ENCODE results near the gene FZD8. TPM values are rescaled to one million over a fixed set of nuclear protein-coding genes. Genes with fewer than 3 reads are reported as not detected.

FZD8 gene
- total RNA-seq, 4 donors from 2014 or later, result 5.3 to 11.8 (median 8.7) TPM

DNA sequence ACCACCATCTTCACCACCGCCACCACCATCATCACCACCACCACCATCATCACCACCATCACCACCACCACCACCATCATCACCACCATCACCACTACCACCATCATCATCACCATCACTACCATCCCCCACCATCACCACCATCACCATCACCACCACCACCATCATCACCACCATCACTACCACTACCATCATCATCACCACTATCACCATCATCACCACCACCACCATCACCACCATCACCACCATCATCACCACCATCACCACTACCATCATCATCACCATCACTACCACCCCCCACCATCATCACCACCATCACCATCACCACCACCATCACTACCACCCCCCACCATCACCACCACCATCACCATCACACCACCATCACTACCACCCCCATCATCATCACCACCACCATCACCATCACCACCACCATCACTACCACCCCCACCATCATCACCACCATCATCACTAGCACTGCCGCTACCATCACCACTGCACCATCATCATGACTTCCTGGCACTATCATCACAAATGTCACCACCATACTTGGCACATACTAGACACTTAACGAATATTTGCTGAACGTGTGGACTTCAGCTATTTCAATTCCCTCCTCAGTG is 25.3 kb upstream of the FZD8 start:
- H3K4me3 ChIP-seq, result no peak overlapping the region
- no peaks in the 10 kb centered on the region for H3K36me3 ChIP-seq
- TF ChIP-seq POLR2A (IDR thresholded peaks at IDR 0.05), result no peak
- no peak overlapping the region for H3K27ac ChIP-seq
- H3K27me3 ChIP-seq, result no peaks in the 10 kb centered on the region
- no peaks in the 10 kb centered on the region for H3K4me1 ChIP-seq
- ATAC-seq, result peak; percentile 10
- 83 to 84% methylated on average over 4 of the region's 4 CpGs for WGBS, 2 donors (ENCODE audit: low coverage in 1 of 2)
- no peaks in the 10 kb centered on the region for H3K9me3 ChIP-seq

DNA sequence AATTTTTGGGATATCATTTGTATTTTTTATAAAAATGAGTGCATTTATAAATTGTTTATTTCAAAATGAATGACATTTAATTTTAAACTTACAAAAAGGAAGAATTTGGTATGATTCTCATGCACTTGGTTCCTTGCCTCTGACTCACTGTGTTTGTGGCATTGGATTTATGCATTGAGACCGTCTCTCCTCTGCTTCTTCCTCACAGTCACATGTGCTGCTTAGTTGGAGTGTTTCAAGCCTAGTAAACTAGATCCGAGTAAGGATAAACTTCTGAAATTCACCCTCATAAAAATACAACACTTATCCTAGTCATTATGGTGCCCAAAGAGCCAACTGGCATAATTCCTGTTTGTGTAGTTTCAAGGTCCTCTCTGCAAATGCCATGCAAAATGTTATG is 19.1 kb upstream of the FZD8 start:
- no peaks in the 10 kb centered on the region for H3K36me3 ChIP-seq
- WGBS, 2 donors (ENCODE audit: low coverage in 1 of 2), result 79% methylated on average over 2 of the region's 2 CpGs; no CpG with 5 or more reads in 1 of the 2 donors
- H3K9me3 ChIP-seq, result no peaks in the 10 kb centered on the region
- H3K27ac ChIP-seq, result no peak overlapping the region
- no peaks in the 10 kb centered on the region for H3K4me1 ChIP-seq
- TF ChIP-seq EP300 (IDR thresholded peaks at IDR 0.05), result no peak
- no peak for TF ChIP-seq POLR2AphosphoS5 (IDR thresholded peaks at IDR 0.05)
- TF ChIP-seq POLR2A (IDR thresholded peaks at IDR 0.05), result no peak
- TF ChIP-seq, protein P1, sequence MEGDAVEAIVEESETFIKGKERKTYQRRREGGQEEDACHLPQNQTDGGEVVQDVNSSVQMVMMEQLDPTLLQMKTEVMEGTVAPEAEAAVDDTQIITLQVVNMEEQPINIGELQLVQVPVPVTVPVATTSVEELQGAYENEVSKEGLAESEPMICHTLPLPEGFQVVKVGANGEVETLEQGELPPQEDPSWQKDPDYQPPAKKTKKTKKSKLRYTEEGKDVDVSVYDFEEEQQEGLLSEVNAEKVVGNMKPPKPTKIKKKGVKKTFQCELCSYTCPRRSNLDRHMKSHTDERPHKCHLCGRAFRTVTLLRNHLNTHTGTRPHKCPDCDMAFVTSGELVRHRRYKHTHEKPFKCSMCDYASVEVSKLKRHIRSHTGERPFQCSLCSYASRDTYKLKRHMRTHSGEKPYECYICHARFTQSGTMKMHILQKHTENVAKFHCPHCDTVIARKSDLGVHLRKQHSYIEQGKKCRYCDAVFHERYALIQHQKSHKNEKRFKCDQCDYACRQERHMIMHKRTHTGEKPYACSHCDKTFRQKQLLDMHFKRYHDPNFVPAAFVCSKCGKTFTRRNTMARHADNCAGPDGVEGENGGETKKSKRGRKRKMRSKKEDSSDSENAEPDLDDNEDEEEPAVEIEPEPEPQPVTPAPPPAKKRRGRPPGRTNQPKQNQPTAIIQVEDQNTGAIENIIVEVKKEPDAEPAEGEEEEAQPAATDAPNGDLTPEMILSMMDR (IDR thresholded peaks at IDR 0.05), result no peak
- no peaks in the 10 kb centered on the region for H3K27me3 ChIP-seq
- H3K4me3 ChIP-seq, result no peak overlapping the region
- no peak for ATAC-seq

DNA sequence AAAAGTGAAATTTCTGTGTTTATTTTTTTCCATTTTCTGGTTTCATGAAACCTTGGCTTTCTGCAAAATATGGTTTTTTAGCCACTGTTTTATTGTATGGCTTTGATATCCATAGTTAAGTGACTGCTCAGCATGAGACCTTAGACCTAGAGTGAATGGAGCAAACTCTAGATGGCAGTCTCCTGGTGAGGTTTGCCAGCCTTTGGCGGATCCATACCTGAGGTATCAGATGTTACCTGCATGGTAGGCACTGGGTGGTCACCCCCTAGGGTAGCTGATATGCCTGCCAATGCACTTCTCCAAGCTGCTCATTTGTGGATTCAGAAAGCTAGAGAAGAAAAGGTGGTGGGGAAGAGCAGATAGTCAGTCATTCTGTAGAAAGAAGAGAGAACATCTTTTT is 17.4 kb upstream of the FZD8 start:
- Histone ChIP-seq H3K27me3 (no peaks in the 10 kb centered on the region), H3K4me1 (no peaks in the 10 kb centered on the region), H3K4me3 (no peak overlapping the region), H3K27ac (no peak overlapping the region), H3K36me3 (no peaks in the 10 kb centered on the region), H3K9me3 (no peaks in the 10 kb centered on the region)
- no peak for ATAC-seq
- no CpG with 5 or more reads among the region's 1 CpG for WGBS, 2 donors (ENCODE audit: low coverage in 1 of 2)
- TF ChIP-seq EP300 (IDR thresholded peaks at IDR 0.05), result no peak
- TF ChIP-seq, protein P1 (IDR thresholded peaks at IDR 0.05), result no peak
- TF ChIP-seq POLR2AphosphoS5 (IDR thresholded peaks at IDR 0.05), result no peak
- no peak for TF ChIP-seq POLR2A (IDR thresholded peaks at IDR 0.05)

DNA sequence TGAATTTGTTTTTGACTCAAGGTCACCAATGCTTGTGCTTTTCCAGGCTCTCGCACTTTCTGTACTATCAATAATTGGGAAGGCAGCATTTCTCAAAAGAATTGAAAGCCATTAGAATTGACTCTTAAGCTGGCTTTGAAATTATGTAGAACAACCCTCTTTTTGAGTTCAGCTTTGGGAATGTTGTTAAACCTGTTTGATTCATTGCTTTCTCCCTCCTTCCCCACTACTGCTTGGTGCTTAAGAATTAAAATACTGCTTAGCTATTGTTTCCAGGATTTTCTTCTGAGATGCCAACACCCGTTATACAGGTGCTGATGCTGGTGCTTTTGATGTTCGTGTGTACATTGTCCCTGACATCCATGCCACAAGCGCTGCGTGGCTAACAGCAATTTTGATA is 15.5 kb upstream of the FZD8 start:
- H3K4me1 ChIP-seq, result no peaks in the 10 kb centered on the region
- WGBS, 2 donors (ENCODE audit: low coverage in 1 of 2), result 74 to 98% methylated on average over 4 to 5 of the region's 5 CpGs
- no peak overlapping the region for H3K27ac ChIP-seq
- no peaks in the 10 kb centered on the region for H3K27me3 ChIP-seq
- H3K4me3 ChIP-seq, result no peak overlapping the region
- ATAC-seq, result no peak
- no peak for TF ChIP-seq POLR2A (IDR thresholded peaks at IDR 0.05)
- H3K9me3 ChIP-seq, result no peaks in the 10 kb centered on the region
- H3K36me3 ChIP-seq, result no peaks in the 10 kb centered on the region

DNA sequence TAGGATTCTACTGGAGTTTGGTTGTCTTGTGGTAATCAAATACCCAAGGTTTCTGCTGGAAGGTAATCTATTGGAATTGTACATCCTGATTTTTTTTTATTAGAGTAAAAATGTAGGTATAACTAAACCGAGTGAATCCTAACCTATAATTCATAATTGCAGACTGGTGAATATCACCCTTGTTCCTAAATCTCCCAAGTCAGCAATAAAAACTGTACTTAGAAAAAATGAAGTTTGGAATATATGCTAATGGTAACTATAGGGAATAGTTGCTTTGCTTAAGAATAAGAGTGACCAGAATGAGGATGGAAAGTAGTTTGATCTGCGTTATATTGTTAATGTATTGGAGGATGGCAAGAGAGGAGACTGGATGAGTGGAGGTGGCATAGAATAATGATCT is 10.7 kb upstream of the FZD8 start:
- H3K36me3 ChIP-seq, result no peaks in the 10 kb centered on the region
- H3K4me1 ChIP-seq, result no peaks in the 10 kb centered on the region
- WGBS, 2 donors (ENCODE audit: low coverage in 1 of 2), result 82 to 86% methylated on average over 2 of the region's 2 CpGs
- H3K4me3 ChIP-seq, result no peak overlapping the region
- no peak for ATAC-seq
- H3K27ac ChIP-seq, result no peak overlapping the region
- H3K9me3 ChIP-seq, result no peaks in the 10 kb centered on the region
- TF ChIP-seq POLR2A (IDR thresholded peaks at IDR 0.05) (no peak), EP300 (IDR thresholded peaks at IDR 0.05) (no peak), POLR2AphosphoS5 (IDR thresholded peaks at IDR 0.05) (no peak)
- TF ChIP-seq, protein P1 (IDR thresholded peaks at IDR 0.05), result no peak
- no peaks in the 10 kb centered on the region for H3K27me3 ChIP-seq

DNA sequence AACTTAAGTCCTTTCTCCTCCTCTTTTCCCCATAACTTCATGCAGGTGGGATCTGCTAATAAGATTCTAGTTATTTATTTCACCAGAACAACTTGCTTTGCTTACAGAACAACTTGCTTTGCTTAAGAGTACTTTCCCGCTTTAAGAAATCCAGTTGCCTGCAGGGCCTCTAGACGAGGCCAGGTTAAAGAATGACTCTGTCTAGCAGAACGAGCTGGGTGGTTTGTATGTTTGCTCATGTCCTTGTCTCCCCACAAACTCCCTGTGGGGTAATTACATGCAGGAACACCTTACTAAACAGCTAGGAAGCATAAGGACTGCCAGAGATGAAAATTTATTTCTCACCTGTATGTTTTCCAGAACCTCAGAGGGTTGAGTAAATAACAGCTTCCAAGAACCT is 8.8 kb upstream of the FZD8 start:
- Histone ChIP-seq H3K4me3 (no peak overlapping the region), H3K27ac (no peak overlapping the region), H3K9me3 (no peaks in the 10 kb centered on the region), H3K27me3 (no peaks in the 10 kb centered on the region), H3K4me1 (no peaks in the 10 kb centered on the region), H3K36me3 (no peaks in the 10 kb centered on the region)
- WGBS, 2 donors (ENCODE audit: low coverage in 1 of 2), result 81 to 98% methylated on average over 3 of the region's 3 CpGs
- no peak for ATAC-seq
- TF ChIP-seq, protein P1 (IDR thresholded peaks at IDR 0.05), result no peak
- TF ChIP-seq POLR2AphosphoS5 (IDR thresholded peaks at IDR 0.05) (no peak), POLR2A (IDR thresholded peaks at IDR 0.05) (no peak), EP300 (IDR thresholded peaks at IDR 0.05) (no peak)

Measured in gastroesophageal sphincter (tissue), 4 donors.